Endothelial cell of umbilical vein (primary cell): ENCODE data around the gene XDH. TPM values are rescaled to one million over a fixed set of nuclear protein-coding genes. Genes with fewer than 3 reads are reported as not detected.

Experiments
- BruUV-seq: library from RNA; stranded (reverse); fragments of 400-500 nt; replicated peaks from 2 replicates; lab custom pipeline; 2021; lab: Mats Ljungman, UMichigan
- CTCF ChIA-PET: fragments of 300-600, 350-600 bp; sonication (Branson Sonifier 250); formaldehyde crosslinking; loops from one replicate; lab custom pipeline; 2021; ENCODE audit warnings: antibody characterized with exemption, inconsistent platforms; lab: Charles Lee
- POLR2A ChIA-PET: fragments of 300-600, 350-600 bp; sonication (Branson Sonifier 250); formaldehyde crosslinking; loops from one replicate; lab custom pipeline; 2021; ENCODE audit warnings: antibody characterized with exemption, inconsistent platforms; lab: Charles Lee
- DNase-seq: peaks from one replicate; pipeline ENCODE4 v3.0.0-alpha.2; 2011; ENCODE audit warnings: low read depth, low spot score
- FAIRE-seq: peaks from 2 replicates; lab custom pipeline; 2011; peaks lifted over from hg19 to GRCh38; lab: Jason Lieb, UNC
- H2AFZ ChIP-seq: 2 replicates; pipeline ENCODE4 v1.6.0; 2012; ENCODE audit warnings: low read depth, low read length, control low read depth, inconsistent platforms
- H3K27ac ChIP-seq: 2 replicates; pipeline ENCODE4 v1.5.1; 2011; ENCODE audit warnings: low read depth, mild to moderate bottlenecking, control low read depth, low read length, moderate library complexity; ENCODE audit not compliant: insufficient read depth
- H3K27me3 ChIP-seq, 2 experiments: 2 replicates each; pipeline versions ENCODE4 v1.6.0 to v1.6.1; 2011; ENCODE audit warnings: low read length in 2 of 2, mixed read lengths in 1 of 2; ENCODE audit not compliant: control insufficient read depth in 2 of 2, insufficient read depth in 2 of 2
- H3K36me3 ChIP-seq, 2 experiments: 2 replicates in 1 of 2; 3 replicates in 1 of 2; pipeline ENCODE4 v1.5.1; 2011; ENCODE audit warnings: low read length in 2 of 2, mild to moderate bottlenecking in 1 of 2, moderate library complexity in 1 of 2; ENCODE audit not compliant: control insufficient read depth in 2 of 2, insufficient read depth in 2 of 2; ENCODE audit errors: extremely low read depth in 1 of 2
- H3K4me1 ChIP-seq: 3 replicates; pipeline ENCODE4 v1.5.1; 2011; ENCODE audit warnings: mild to moderate bottlenecking, low read length; ENCODE audit not compliant: control insufficient read depth, insufficient read depth; ENCODE audit errors: extremely low read depth
- H3K4me2 ChIP-seq: 2 replicates; pipeline ENCODE4 v1.6.1; 2011; ENCODE audit warnings: low read length, control low read depth, mixed read lengths; ENCODE audit not compliant: insufficient read depth
- H3K4me3 ChIP-seq, 3 experiments: fragments of 200-600 bp in 1 of 3; sonication (generic), shearing (Covaris generic) in 1 of 3; replicated peaks in 1 of 3; 2 replicates each; pipeline ENCODE4 v1.5.1; 2011 to 2016; ENCODE audit warnings: control low read depth in 3 of 3, low read length in 3 of 3, mild to moderate bottlenecking in 2 of 3, inconsistent platforms in 1 of 3, low read depth in 1 of 3, moderate library complexity in 1 of 3; ENCODE audit not compliant: insufficient read depth in 1 of 3
- H3K79me2 ChIP-seq: 2 replicates; pipeline ENCODE4 v1.6.0; 2012; ENCODE audit warnings: low read length, inconsistent platforms; ENCODE audit not compliant: control insufficient read depth, insufficient read depth
- H3K9ac ChIP-seq: replicated peaks from 2 replicates; pipeline ENCODE3; 2011; ENCODE audit warnings: low read length, control low read depth; ENCODE audit not compliant: insufficient read depth; ENCODE audit errors: extremely low read depth
- H3K9me1 ChIP-seq: replicated peaks from 3 replicates; pipeline ENCODE4 v1.6.0; 2011; ENCODE audit warnings: mild to moderate bottlenecking, low read length; ENCODE audit not compliant: control insufficient read depth, insufficient read depth; ENCODE audit errors: extremely low read depth
- H3K9me3 ChIP-seq: replicated peaks from 2 replicates; pipeline ENCODE4 v1.5.1; 2012; ENCODE audit warnings: low read length, inconsistent platforms; ENCODE audit not compliant: control insufficient read depth, insufficient read depth
- H4K20me1 ChIP-seq: replicated peaks from 2 replicates; pipeline ENCODE3; 2011; ENCODE audit warnings: mild to moderate bottlenecking, low read length; ENCODE audit not compliant: control insufficient read depth, insufficient read depth; ENCODE audit errors: extremely low read depth
- CTCF ChIP-seq, 2 donors: IDR thresholded peaks; 1 replicate in 1 of 2; 2 replicates in 1 of 2; pipeline ENCODE4 v1.5.1; 2011; ENCODE audit warnings: low read length in 2 of 2, mild to moderate bottlenecking in 2 of 2, moderate library complexity in 2 of 2, control low read depth in 1 of 2, inconsistent platforms in 1 of 2, low read depth in 1 of 2; ENCODE audit not compliant: insufficient read depth in 1 of 2; ENCODE audit errors: extremely low read depth in 1 of 2
- EZH2 ChIP-seq: IDR thresholded peaks from 2 replicates; pipeline ENCODE4 v1.6.1; 2012; ENCODE audit warnings: borderline replicate concordance, low read depth, mild to moderate bottlenecking, moderate library complexity, low read length, inconsistent platforms; ENCODE audit not compliant: severe bottlenecking
- FOS ChIP-seq: IDR thresholded peaks from 2 replicates; pipeline ENCODE4 v1.6.1; 2011; ENCODE audit warnings: mild to moderate bottlenecking, low read length, moderate library complexity, borderline replicate concordance; ENCODE audit not compliant: insufficient read depth
- MAX ChIP-seq: IDR thresholded peaks from 2 replicates; pipeline ENCODE4 v1.6.1; 2011; ENCODE audit not compliant: insufficient read depth, insufficient read length
- MYC ChIP-seq: IDR thresholded peaks from one replicate; pipeline ENCODE4 v1.6.1; 2011; ENCODE audit warnings: mild to moderate bottlenecking, low read depth, low read length
- POLR2A ChIP-seq: IDR thresholded peaks from 2 replicates; pipeline ENCODE4 v1.6.1; 2012; ENCODE audit warnings: low read depth, mild to moderate bottlenecking, control low read depth, low read length
- POLR2AphosphoS5 ChIP-seq: IDR thresholded peaks from 2 replicates; pipeline ENCODE4 v1.6.1; 2012; ENCODE audit warnings: low read depth, mild to moderate bottlenecking, control low read depth, low read length, moderate library complexity; ENCODE audit not compliant: insufficient read depth
- dilution Hi-C: fragments of 300-500 bp; cut with MboI; formaldehyde crosslinking; loops from one replicate; pipeline ENCODE4 v1.15.0; 2019; ENCODE audit warnings: low sequenced_read_pairs; ENCODE audit not compliant: extremely low pct_ligation_motif_present
- intact Hi-C: fragments of 100-400 bp; cut with micrococcal nuclease; formaldehyde crosslinking; loops from one replicate; pipeline ENCODE4 v1.10.0; 2022
- polyA plus RNA-seq, 4 experiments: library from polyadenylated mRNA; depleted of rRNA in 3 of 4; stranded (reverse) in 3 of 4; unstranded in 1 of 4; fragments of >200 nt; gene quantifications; 2 replicates each; pipeline versions ENCODE4 v1.2.1 to v1.2.3, GENCODE V29; 2011 to 2012; ENCODE audit warnings: missing spikeins in 1 of 4
- total RNA-seq: library from RNA; stranded (reverse); gene quantifications from 2 replicates; pipeline ENCODE4 v1.2.3, GENCODE V29; 2021

Gene XDH
- total and polyA plus RNA-seq, 2 donors (not counting 3 experiments of a cell fraction or from before 2014, with no cell fraction given), result not detected

- intact Hi-C loops, result no loop called here
Measured at GRCh38 chr2:31362581-31362980, 52.0 kb downstream of the XDH start.

More at GRCh38 chr2:31362581-31362980, 52.0 kb downstream of the XDH start:
- CTCF ChIA-PET, result no interaction called here
- TF ChIP-seq POLR2A (no peak), EZH2 (no peak), FOS (no peak), MAX (no peak), POLR2AphosphoS5 (no peak), MYC (no peak), CTCF (IDR thresholded peaks at IDR 0.05; ENCODE audit: extremely low read depth in 1 of 2, insufficient read depth in 1 of 2, low read depth in 1 of 2, low read length in 2 of 2) (no peak)
- H3K9me1 ChIP-seq, result no peaks in the 10 kb centered on the region
- no peak overlapping the region for H3K4me2 ChIP-seq
- no peaks in the 10 kb centered on the region for H3K27me3 ChIP-seq
- no peak overlapping the region for H3K4me3 ChIP-seq
- DNase-seq (no peak), FAIRE-seq (no peak)
- H3K9ac ChIP-seq, result no peak overlapping the region
- no peak overlapping the region for H2AFZ ChIP-seq
- dilution Hi-C loops, result no loop called here
- H3K79me2 ChIP-seq, result no peaks in the 10 kb centered on the region
- no peaks in the 10 kb centered on the region for H3K36me3 ChIP-seq
- H3K9me3 ChIP-seq, result no peaks in the 10 kb centered on the region
- H4K20me1 ChIP-seq, result no peaks in the 10 kb centered on the region
- POLR2A ChIA-PET, result no interaction called here
- H3K4me1 ChIP-seq, result no peaks in the 10 kb centered on the region
- H3K27ac ChIP-seq, result no peak overlapping the region
- BruUV-seq, result no TSS peak
